ENCODE data around the gene ABCC1.
"Not testable (repeated sequence)": the region's sequence is repeated elsewhere in the genome, so short reads cannot be mapped to it uniquely, and the experiment has no call there.

The ABCC1 gene

DNA sequence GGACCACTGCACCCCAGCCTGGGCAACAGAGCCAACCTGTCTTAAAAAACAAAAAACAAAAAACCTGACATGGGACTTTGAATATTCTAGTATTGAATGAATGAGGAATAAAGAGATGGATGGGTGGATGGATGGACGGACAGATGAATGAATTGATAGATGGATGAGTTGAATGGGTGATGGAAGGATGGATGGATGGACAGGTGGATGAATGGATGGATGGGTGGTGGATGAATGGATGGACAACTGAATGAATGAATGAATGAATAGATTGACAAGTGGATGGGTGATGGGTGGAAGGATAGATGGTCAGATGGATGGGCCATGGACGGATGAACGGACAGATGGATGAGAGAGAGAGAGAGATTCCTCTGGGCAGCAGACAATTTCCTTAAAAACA, 38.2 kb upstream of the ABCC1 start:
- Histone ChIP-seq H3K36me3 (ENCODE audit: control insufficient read depth in 4 of 4, insufficient read depth in 4 of 4, low read length in 3 of 4) (no peaks in the 10 kb centered on the region), H3K27ac (ENCODE audit: insufficient read depth in 1 of 2, low read depth in 1 of 2, low read length in 2 of 2, poor library complexity in 1 of 2, severe bottlenecking in 2 of 2) (no peak overlapping the region), H3K4me3 (ENCODE audit: control insufficient read depth in 1 of 7, extremely low read depth in 1 of 7, insufficient read depth in 4 of 7, low read depth in 2 of 7, low read length in 6 of 7) (no peak overlapping the region), H3K4me1 (ENCODE audit: control extremely low read depth in 1 of 4, control insufficient read depth in 4 of 4, insufficient read depth in 4 of 4, low read length in 3 of 4) (peaks cover 0 to 9% (median 2%) of the 10 kb centered on the region in 4 experiments), H3K9me3 (ENCODE audit: control extremely low read depth in 1 of 5, control insufficient read depth in 4 of 5, insufficient read depth in 2 of 5, low read depth in 1 of 5, low read length in 4 of 5) (no peaks in the 10 kb centered on the region), H3K27me3 (replicated peaks in 2 of 5; ENCODE audit: control insufficient read depth in 4 of 5, insufficient read depth in 5 of 5, low read length in 4 of 5) (no peaks in the 10 kb centered on the region)
- ChIA-PET POLR2A (no interaction called here), CTCF (no interaction called here)
- DNase-seq: no peak
- WGBS (ENCODE audit: insufficient coverage): 83% methylated on average over 1 of the region's 3 CpGs

DNA sequence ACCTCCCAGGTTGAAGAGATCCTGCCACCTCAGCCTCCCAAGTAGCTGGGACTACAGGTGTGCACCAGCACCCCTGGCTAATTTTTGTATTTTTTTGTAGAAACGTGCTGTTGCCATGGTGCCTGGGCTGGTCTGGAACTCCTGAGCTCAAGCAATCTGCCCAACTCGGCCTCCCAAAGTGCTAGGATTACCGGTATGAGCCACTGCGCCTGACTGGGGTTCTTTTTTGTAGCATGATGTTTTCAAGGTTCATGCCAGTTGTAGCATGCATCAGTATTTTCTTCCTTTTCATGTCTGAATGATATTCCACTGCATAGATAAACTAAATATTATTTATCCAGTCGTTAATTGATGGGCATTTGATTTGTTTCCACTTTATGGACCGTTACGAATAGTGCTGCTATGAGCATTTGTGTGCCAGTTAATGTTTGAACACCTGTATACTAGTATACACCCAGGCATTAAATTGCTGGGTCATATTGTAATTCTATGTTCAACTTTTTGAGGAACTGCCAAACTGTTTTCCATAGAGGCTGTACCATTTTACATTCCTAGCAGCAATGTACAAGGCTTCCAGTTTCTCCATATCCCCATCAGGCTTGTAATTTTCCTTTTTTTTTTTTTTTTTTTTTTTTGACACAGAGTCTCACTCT, 36.2 kb upstream of the ABCC1 start:
- H3K27ac ChIP-seq (ENCODE audit: insufficient read depth in 1 of 2, low read depth in 1 of 2, low read length in 2 of 2, poor library complexity in 1 of 2, severe bottlenecking in 2 of 2): peak overlapping the region in 1 of 2 experiments; percentile 9
- no peaks in the 10 kb centered on the region for H3K36me3 ChIP-seq (ENCODE audit: control insufficient read depth in 4 of 4, insufficient read depth in 4 of 4, low read length in 3 of 4)
- POLR2A ChIA-PET: no interaction called here
- H3K4me1 ChIP-seq (ENCODE audit: control extremely low read depth in 1 of 4, control insufficient read depth in 4 of 4, insufficient read depth in 4 of 4, low read length in 3 of 4): peaks cover 0 to 9% (median 2%) of the 10 kb centered on the region in 4 experiments
- no peaks in the 10 kb centered on the region for H3K27me3 ChIP-seq (replicated peaks in 2 of 5; ENCODE audit: control insufficient read depth in 4 of 5, insufficient read depth in 5 of 5, low read length in 4 of 5)
- H3K9me3 ChIP-seq (ENCODE audit: control extremely low read depth in 1 of 5, control insufficient read depth in 4 of 5, insufficient read depth in 2 of 5, low read depth in 1 of 5, low read length in 4 of 5): no peaks in the 10 kb centered on the region
- peak in 1 of 3 donors; percentile 5 for DNase-seq
- CTCF ChIA-PET: interaction anchor here (1.0 kb wide), 1 partner anchor 10 kb away, joined by 3 read pairs; no protein-coding TSS in a partner anchor
- H3K4me3 ChIP-seq (ENCODE audit: control insufficient read depth in 1 of 7, extremely low read depth in 1 of 7, insufficient read depth in 4 of 7, low read depth in 2 of 7, low read length in 6 of 7): no peak overlapping the region
- WGBS (ENCODE audit: insufficient coverage): 72% methylated on average over 5 of the region's 7 CpGs

GRCh38 chr16:15915555-15916081, 33.8 kb upstream of the ABCC1 start:
- DNase-seq: no peak
- POLR2A ChIA-PET: no interaction called here
- Histone ChIP-seq H3K4me3 (ENCODE audit: control insufficient read depth in 1 of 7, extremely low read depth in 1 of 7, insufficient read depth in 4 of 7, low read depth in 2 of 7, low read length in 6 of 7) (no peak overlapping the region), H3K9me3 (ENCODE audit: control extremely low read depth in 1 of 5, control insufficient read depth in 4 of 5, insufficient read depth in 2 of 5, low read depth in 1 of 5, low read length in 4 of 5) (no peaks in the 10 kb centered on the region), H3K4me1 (ENCODE audit: control extremely low read depth in 1 of 4, control insufficient read depth in 4 of 4, insufficient read depth in 4 of 4, low read length in 3 of 4) (peaks cover 0 to 9% (median 2%) of the 10 kb centered on the region in 4 experiments), H3K36me3 (ENCODE audit: control insufficient read depth in 4 of 4, insufficient read depth in 4 of 4, low read length in 3 of 4) (no peaks in the 10 kb centered on the region), H3K27me3 (replicated peaks in 2 of 5; ENCODE audit: control insufficient read depth in 4 of 5, insufficient read depth in 5 of 5, low read length in 4 of 5) (no peaks in the 10 kb centered on the region), H3K27ac (ENCODE audit: insufficient read depth in 1 of 2, low read depth in 1 of 2, low read length in 2 of 2, poor library complexity in 1 of 2, severe bottlenecking in 2 of 2) (no peak overlapping the region)
- WGBS (ENCODE audit: insufficient coverage): 100% methylated on average over 3 of the region's 5 CpGs
- CTCF ChIA-PET: no interaction called here

DNA sequence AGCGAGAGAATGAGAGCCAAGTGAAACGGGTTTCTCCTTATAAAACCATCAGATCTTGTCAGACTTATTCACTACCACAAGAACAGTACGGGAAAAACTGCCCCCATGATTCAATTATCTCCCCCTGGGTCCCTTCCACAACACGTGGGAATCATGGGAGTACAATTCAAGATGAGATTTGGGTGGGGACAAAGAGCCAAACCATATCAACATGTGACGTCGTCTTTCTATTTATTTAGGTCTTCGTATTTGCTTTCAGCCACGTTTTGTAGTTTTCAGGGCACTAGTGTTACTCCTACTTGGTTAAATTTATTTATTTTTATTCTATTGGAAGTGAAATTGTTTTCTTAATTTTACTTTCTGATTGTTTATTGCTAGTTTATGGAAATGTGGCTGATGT, 33.1 kb upstream of the ABCC1 start:
- Histone ChIP-seq H3K4me1 (ENCODE audit: control extremely low read depth in 1 of 4, control insufficient read depth in 4 of 4, insufficient read depth in 4 of 4, low read length in 3 of 4) (peaks cover 0 to 9% (median 2%) of the 10 kb centered on the region in 4 experiments), H3K9me3 (ENCODE audit: control extremely low read depth in 1 of 5, control insufficient read depth in 4 of 5, insufficient read depth in 2 of 5, low read depth in 1 of 5, low read length in 4 of 5) (no peaks in the 10 kb centered on the region), H3K27ac (ENCODE audit: insufficient read depth in 1 of 2, low read depth in 1 of 2, low read length in 2 of 2, poor library complexity in 1 of 2, severe bottlenecking in 2 of 2) (no peak overlapping the region), H3K4me3 (ENCODE audit: control insufficient read depth in 1 of 7, extremely low read depth in 1 of 7, insufficient read depth in 4 of 7, low read depth in 2 of 7, low read length in 6 of 7) (no peak overlapping the region), H3K36me3 (ENCODE audit: control insufficient read depth in 4 of 4, insufficient read depth in 4 of 4, low read length in 3 of 4) (no peaks in the 10 kb centered on the region), H3K27me3 (replicated peaks in 2 of 5; ENCODE audit: control insufficient read depth in 4 of 5, insufficient read depth in 5 of 5, low read length in 4 of 5) (no peaks in the 10 kb centered on the region)
- WGBS (ENCODE audit: insufficient coverage): 93% methylated on average over 3 of the region's 8 CpGs
- ChIA-PET CTCF (interaction anchor here (1.5 kb wide), 1 partner anchor 9 kb away, joined by 6 read pairs; no protein-coding TSS in a partner anchor), POLR2A (no interaction called here)
- no peak for DNase-seq

GRCh38 chr16:15918314-15918713, 31.1 kb upstream of the ABCC1 start:
- H3K4me3 ChIP-seq (ENCODE audit: control insufficient read depth in 1 of 7, extremely low read depth in 1 of 7, insufficient read depth in 4 of 7, low read depth in 2 of 7, low read length in 6 of 7); H3K4me1 ChIP-seq (ENCODE audit: control extremely low read depth in 1 of 4, control insufficient read depth in 4 of 4, insufficient read depth in 4 of 4, low read length in 3 of 4); POLR2A ChIA-PET; H3K27ac ChIP-seq (ENCODE audit: insufficient read depth in 1 of 2, low read depth in 1 of 2, low read length in 2 of 2, poor library complexity in 1 of 2, severe bottlenecking in 2 of 2); CTCF ChIA-PET; DNase-seq; H3K36me3 ChIP-seq (ENCODE audit: control insufficient read depth in 4 of 4, insufficient read depth in 4 of 4, low read length in 3 of 4); H3K9me3 ChIP-seq (ENCODE audit: control extremely low read depth in 1 of 5, control insufficient read depth in 4 of 5, insufficient read depth in 2 of 5, low read depth in 1 of 5, low read length in 4 of 5); H3K27me3 ChIP-seq (replicated peaks in 2 of 5; ENCODE audit: control insufficient read depth in 4 of 5, insufficient read depth in 5 of 5, low read length in 4 of 5): not testable (repeated sequence)
- 100% methylated on average over 1 of the region's 3 CpGs for WGBS (ENCODE audit: insufficient coverage)

GRCh38 chr16:15919331-15919730, 30.1 kb upstream of the ABCC1 start:
- no peaks in the 10 kb centered on the region for H3K36me3 ChIP-seq (ENCODE audit: control insufficient read depth in 4 of 4, insufficient read depth in 4 of 4, low read length in 3 of 4)
- CTCF ChIA-PET: no interaction called here
- POLR2A ChIA-PET: no interaction called here
- no peak for DNase-seq
- no peak overlapping the region for H3K27ac ChIP-seq (ENCODE audit: insufficient read depth in 1 of 2, low read depth in 1 of 2, low read length in 2 of 2, poor library complexity in 1 of 2, severe bottlenecking in 2 of 2)
- no peaks in the 10 kb centered on the region for H3K27me3 ChIP-seq (replicated peaks in 2 of 5; ENCODE audit: control insufficient read depth in 4 of 5, insufficient read depth in 5 of 5, low read length in 4 of 5)
- no CpG with 5 or more reads among the region's 6 CpGs for WGBS (ENCODE audit: insufficient coverage)
- no peaks in the 10 kb centered on the region for H3K9me3 ChIP-seq (ENCODE audit: control extremely low read depth in 1 of 5, control insufficient read depth in 4 of 5, insufficient read depth in 2 of 5, low read depth in 1 of 5, low read length in 4 of 5)
- H3K4me1 ChIP-seq (ENCODE audit: control extremely low read depth in 1 of 4, control insufficient read depth in 4 of 4, insufficient read depth in 4 of 4, low read length in 3 of 4): no peaks in the 10 kb centered on the region
- H3K4me3 ChIP-seq (ENCODE audit: control insufficient read depth in 1 of 7, extremely low read depth in 1 of 7, insufficient read depth in 4 of 7, low read depth in 2 of 7, low read length in 6 of 7): no peak overlapping the region

- DNase-seq: no peak
- 98% methylated on average over 13 of the region's 13 CpGs for WGBS (ENCODE audit: insufficient coverage)
- Histone ChIP-seq H3K36me3 (ENCODE audit: control insufficient read depth in 4 of 4, insufficient read depth in 4 of 4, low read length in 3 of 4) (no peaks in the 10 kb centered on the region), H3K27me3 (replicated peaks in 2 of 5; ENCODE audit: control insufficient read depth in 4 of 5, insufficient read depth in 5 of 5, low read length in 4 of 5) (no peaks in the 10 kb centered on the region), H3K9me3 (ENCODE audit: control extremely low read depth in 1 of 5, control insufficient read depth in 4 of 5, insufficient read depth in 2 of 5, low read depth in 1 of 5, low read length in 4 of 5) (no peaks in the 10 kb centered on the region), H3K27ac (ENCODE audit: insufficient read depth in 1 of 2, low read depth in 1 of 2, low read length in 2 of 2, poor library complexity in 1 of 2, severe bottlenecking in 2 of 2) (no peak overlapping the region), H3K4me1 (ENCODE audit: control extremely low read depth in 1 of 4, control insufficient read depth in 4 of 4, insufficient read depth in 4 of 4, low read length in 3 of 4) (no peaks in the 10 kb centered on the region), H3K4me3 (ENCODE audit: control insufficient read depth in 1 of 7, extremely low read depth in 1 of 7, insufficient read depth in 4 of 7, low read depth in 2 of 7, low read length in 6 of 7) (no peak overlapping the region)
- ChIA-PET POLR2A (no interaction called here), CTCF (interaction anchor here (1.2 kb wide), 1 partner anchor 12 kb away, joined by 4 read pairs; no protein-coding TSS in a partner anchor)
These were observed 24.4 kb upstream of the ABCC1 start for GRCh38 chr16:15924996-15925395.

Measured in common myeloid progenitor, CD34-positive (primary cell).